GM21737 (cell line): ENCODE measurements around the gene PLA2R1.

ENCODE experiments used
- ATAC-seq: cut with Tn5 transposase; IDR thresholded peaks from one replicate; pipeline ENCODE4 v1.9.1; 2021; ENCODE audit warnings: mild to moderate bottlenecking, moderate library complexity; ENCODE audit not compliant: unreplicated experiment

The PLA2R1 gene

GRCh38 chr2:159897720-159898119 lies 164.7 kb downstream of the PLA2R1 start:
- ATAC-seq, result no peak

- no peak for ATAC-seq
Observed at GRCh38 chr2:159897081-159897480, 165.3 kb downstream of the PLA2R1 start.

- peak; percentile 39 for ATAC-seq
Observed at GRCh38 chr2:159895258-159896065, 167.0 kb downstream of the PLA2R1 start.

- no peak for ATAC-seq
Observed at GRCh38 chr2:159894145-159894838, 168.1 kb downstream of the PLA2R1 start.

- ATAC-seq, result no peak
Observed at GRCh38 chr2:159892990-159893810, 169.2 kb downstream of the PLA2R1 start.

GRCh38 chr2:159891917-159892730 lies 170.3 kb downstream of the PLA2R1 start:
- no peak for ATAC-seq

GRCh38 chr2:159891267-159891588 lies 171.2 kb downstream of the PLA2R1 start:
- no peak for ATAC-seq

- peak; percentile 37 for ATAC-seq
Observed at GRCh38 chr2:159890551-159891266, 171.7 kb downstream of the PLA2R1 start.

- no peak for ATAC-seq
Observed at GRCh38 chr2:159882130-159882745, 180.2 kb downstream of the PLA2R1 start.
